IPS DF 6.9 (cell line): ENCODE data around the gene IER2.

Experiments used
- DNase-seq: peaks from one replicate; pipeline ENCODE4 v3.0.0-alpha.2; 2013; ENCODE audit warnings: low read depth, low spot score
- H3K27ac ChIP-seq: one replicate; pipeline ENCODE4 v1.5.1; 2013; ENCODE audit warnings: low read length, control low read depth
- H3K27me3 ChIP-seq: 2 replicates; pipeline ENCODE4 v1.6.1; 2013; ENCODE audit warnings: mild to moderate bottlenecking, low read length; ENCODE audit not compliant: control insufficient read depth, insufficient read depth
- H3K36me3 ChIP-seq: 2 replicates; pipeline ENCODE4 v1.6.1; 2013; ENCODE audit warnings: low read length; ENCODE audit not compliant: control insufficient read depth, insufficient read depth
- H3K4me1 ChIP-seq: 2 replicates; pipeline ENCODE4 v1.6.1; 2013; ENCODE audit warnings: low read length; ENCODE audit not compliant: control insufficient read depth, insufficient read depth
- H3K4me3 ChIP-seq: 2 replicates; pipeline ENCODE4 v1.5.1; 2013; ENCODE audit warnings: mild to moderate bottlenecking, low read length
- H3K9me3 ChIP-seq: 2 replicates; pipeline ENCODE4 v1.6.1; 2013; ENCODE audit warnings: low read length, inconsistent platforms; ENCODE audit not compliant: control insufficient read depth, insufficient read depth
- WGBS: extraction: QIAGEN DNeasy Blood & Tissue Kit; methylation state at CpG from one replicate; pipeline ENCODE4 v1.1.7; 2013; ENCODE audit warnings: mixed read lengths, missing lambda C conversion rate; ENCODE audit not compliant: insufficient read length, insufficient coverage; 5-methylcytosine and 5-hydroxymethylcytosine counted together

Gene IER2

DNA sequence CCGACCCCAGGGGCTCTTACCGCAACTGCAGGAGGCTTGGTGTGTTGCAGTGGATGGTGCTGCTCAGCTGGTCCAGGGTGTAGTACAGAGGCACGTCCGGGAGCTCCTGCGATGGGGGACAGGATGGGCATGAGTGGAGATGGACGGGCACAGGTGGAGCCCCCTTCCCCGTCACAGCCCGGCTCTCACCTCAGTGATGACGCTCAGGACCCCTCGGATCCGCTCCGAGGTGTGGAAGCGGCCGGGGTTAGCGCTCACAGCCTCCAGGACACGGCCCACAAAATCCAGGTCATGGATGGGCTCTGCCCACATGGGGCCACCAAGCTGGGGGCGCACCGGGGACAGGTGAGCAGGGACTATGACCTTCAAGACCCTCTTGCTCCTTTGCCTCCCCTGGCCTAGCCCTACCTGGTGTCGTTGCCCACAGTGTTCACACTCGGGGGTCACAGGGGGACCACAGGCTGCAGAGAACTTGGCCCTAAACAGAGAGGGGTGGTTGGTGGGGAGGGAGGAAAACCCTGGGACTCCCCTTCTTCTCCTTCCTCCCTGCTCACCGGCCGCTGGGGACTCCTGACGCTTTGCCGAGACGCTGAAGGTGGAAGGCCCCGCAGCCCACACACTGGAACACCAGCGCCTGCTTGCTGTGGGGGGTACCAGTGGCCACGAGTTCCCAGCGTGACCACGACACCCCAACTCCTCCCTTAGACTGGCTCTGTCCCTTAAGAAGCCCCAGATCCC lies 40.7 kb upstream of the IER2 start:
- Histone ChIP-seq H3K9me3 (no peaks in the 10 kb centered on the region), H3K36me3 (peaks cover 22% of the 10 kb centered on the region), H3K27me3 (no peaks in the 10 kb centered on the region), H3K4me3 (no peak overlapping the region; the same call in 1 of the 2 replicates), H3K4me1 (no peaks in the 10 kb centered on the region), H3K27ac (no peak overlapping the region)
- no peak for DNase-seq
- WGBS = no CpG with 5 or more reads among the region's 30 CpGs

DNA sequence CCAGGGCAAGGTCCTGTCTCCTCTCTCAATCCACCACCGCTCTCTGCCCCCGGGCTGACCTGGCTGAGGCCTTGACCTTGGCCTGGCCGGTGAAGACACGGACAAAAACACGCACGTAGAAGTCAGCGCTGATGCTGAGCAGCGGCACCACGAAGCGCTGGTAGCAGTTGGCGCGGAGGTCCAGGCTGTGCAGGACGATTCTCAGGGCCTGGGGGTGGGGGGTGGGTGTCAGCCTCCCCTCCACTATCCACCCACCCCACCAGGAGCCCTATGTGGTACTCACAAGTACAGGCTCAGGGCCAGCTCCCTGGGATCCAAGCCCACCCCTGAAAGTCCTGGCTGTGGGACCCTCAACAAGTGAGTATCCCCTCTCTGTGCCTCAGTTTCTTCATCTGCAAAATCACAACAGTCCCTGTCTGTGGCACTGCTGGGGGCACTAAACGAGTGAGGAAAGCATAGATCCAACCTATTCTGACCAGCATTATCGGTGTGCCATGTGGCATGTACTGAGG lies 40.1 kb upstream of the IER2 start:
- Histone ChIP-seq H3K27ac (no peak overlapping the region), H3K9me3 (no peaks in the 10 kb centered on the region), H3K36me3 (peaks cover 22% of the 10 kb centered on the region), H3K4me1 (no peaks in the 10 kb centered on the region), H3K4me3 (no peak overlapping the region), H3K27me3 (no peaks in the 10 kb centered on the region)
- no peak for DNase-seq
- WGBS = no CpG with 5 or more reads among the region's 15 CpGs

DNA sequence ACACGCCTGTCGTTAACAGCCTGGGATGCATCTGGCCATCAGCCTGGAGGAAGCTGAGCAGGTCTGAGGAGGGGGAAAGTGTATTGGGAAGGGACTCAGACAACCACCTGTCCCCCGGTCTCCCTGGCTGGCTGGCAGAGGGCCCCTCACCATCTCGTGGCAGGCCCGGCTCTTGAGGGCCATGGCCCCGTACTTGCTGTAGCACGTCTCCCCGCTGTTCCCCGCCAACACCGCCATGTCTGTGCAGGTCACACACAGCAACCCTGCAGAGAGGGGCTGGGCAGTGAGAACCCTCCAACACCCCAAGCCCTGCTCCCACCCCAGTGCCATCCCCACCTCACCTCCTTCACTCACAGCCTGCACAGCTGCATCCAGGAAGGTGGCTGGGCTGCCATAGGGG lies 37.7 kb upstream of the IER2 start:
- H3K4me3 ChIP-seq = no peak overlapping the region
- H3K27me3 ChIP-seq = no peaks in the 10 kb centered on the region
- H3K9me3 ChIP-seq = no peaks in the 10 kb centered on the region
- no peak for DNase-seq
- no CpG with 5 or more reads among the region's 10 CpGs for WGBS
- H3K4me1 ChIP-seq = no peaks in the 10 kb centered on the region
- peaks cover 19% of the 10 kb centered on the region for H3K36me3 ChIP-seq
- no peak overlapping the region for H3K27ac ChIP-seq

DNA sequence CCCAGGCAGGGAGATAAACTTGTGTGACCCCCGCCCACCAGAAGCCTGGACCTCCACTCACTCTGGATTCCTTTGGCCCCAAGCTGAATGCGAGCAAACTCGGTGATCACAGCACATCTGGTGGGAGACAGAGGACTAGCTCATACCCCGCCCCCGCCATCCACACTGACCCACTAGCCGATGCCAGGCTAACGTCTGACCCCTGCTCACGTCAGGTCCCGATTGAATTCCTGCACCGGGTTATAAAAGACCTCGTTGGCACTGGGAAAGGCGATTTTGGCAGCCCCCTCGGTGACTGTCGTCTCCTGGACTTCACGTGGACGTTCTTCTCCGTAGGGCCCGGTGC lies 34.3 kb upstream of the IER2 start:
- Histone ChIP-seq H3K4me1 (peaks cover 12% of the 10 kb centered on the region), H3K4me3 (peak overlapping the region; percentile 86), H3K9me3 (no peaks in the 10 kb centered on the region), H3K36me3 (peaks cover 8% of the 10 kb centered on the region), H3K27me3 (no peaks in the 10 kb centered on the region), H3K27ac (no peak overlapping the region)
- WGBS = no CpG with 5 or more reads among the region's 18 CpGs
- DNase-seq = no peak

DNA sequence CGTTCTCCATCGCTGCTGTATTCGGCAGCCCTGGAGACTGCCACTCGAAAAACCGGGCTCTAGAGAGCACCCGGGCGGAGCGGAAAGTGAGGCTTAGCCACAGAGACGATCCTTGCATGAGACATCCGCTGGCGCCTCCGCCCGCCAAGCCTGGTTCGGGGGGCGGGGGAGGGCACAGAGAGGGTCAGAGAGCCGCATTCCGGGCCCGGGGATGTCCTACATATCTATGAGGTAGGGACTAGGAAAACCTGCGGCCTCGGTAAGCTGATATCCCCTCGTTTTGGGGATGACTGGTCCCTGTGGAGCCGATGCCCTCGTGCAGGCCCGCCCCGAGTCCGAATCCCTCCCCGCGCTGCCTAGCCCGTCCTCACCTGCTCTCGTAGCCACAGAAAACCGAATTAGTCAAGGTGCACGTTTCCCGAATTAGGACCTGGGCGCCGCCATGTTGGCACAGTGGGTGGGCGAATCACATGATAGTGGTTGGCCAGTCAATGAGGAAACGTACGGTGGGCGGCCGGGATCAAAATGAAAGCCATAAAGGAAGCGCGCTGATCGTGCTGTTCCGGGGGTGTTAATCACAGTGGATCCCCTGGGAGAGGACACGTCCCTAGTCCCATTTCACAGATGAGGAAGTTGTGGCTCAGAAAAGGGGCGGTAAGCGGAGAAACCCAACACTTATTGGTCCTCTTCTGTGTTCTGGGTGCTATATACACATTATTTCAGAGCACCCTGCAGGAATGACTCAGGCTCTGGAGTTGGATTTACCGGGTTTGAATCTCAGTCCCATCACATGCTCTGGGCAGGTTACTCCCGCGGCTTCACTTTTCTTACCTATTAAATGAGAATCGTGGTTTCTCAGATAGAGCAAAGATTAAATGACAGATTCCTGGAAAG lies 33.7 kb upstream of the IER2 start, which contains the start of gene TRMT1:
Gene TRMT1, minus strand, starts transcription at position 459 of the 894 bp plus-strand sequence. Its CDS starts 341 bp downstream, at position 118.
- Histone ChIP-seq H3K27me3 (no peaks in the 10 kb centered on the region), H3K4me1 (peaks cover 12% of the 10 kb centered on the region), H3K27ac (no peak within 1 kb of the TSS), H3K9me3 (no peaks in the 10 kb centered on the region), H3K36me3 (peaks cover 8% of the 10 kb centered on the region), H3K4me3 (peak within 1 kb of the TSS; percentile 86)
- no CpG with 5 or more reads among the region's 51 CpGs for WGBS
- peak; percentile 87 for DNase-seq

DNA sequence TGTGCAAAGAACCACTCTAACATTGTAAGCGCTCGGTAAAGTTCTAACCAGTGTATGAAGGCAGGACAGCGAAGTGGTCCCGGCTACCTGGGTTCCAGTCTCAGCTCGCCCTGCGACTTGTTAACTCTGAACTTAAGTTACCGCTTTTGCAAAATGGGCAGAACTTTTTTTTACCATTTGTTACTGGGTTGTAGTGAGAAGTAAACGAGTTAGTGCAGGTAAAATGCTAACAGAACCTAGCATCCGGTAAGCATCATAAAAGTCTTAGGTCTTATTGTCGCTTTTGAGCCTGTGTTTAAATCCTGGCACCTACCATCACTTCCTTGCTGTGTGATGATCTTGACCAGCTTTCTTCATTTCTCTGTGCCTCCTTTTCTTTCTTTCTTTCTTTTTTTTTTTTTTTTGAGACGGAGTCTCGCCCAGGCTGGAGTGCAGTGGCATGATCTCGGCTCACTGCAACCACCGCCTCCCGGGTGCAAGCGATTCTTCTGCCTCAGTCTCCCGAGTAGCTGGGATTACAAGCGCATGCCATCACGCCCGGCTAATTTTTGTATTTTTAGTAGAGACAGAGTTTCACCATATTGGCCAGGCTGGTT lies 32.9 kb upstream of the IER2 start:
- Histone ChIP-seq H3K27ac (no peak overlapping the region), H3K36me3 (peaks cover 8% of the 10 kb centered on the region), H3K4me1 (peaks cover 12% of the 10 kb centered on the region), H3K4me3 (peak overlapping the region; percentile 86; the same call in 1 of the 2 replicates), H3K9me3 (no peaks in the 10 kb centered on the region), H3K27me3 (no peaks in the 10 kb centered on the region)
- WGBS = no CpG with 5 or more reads among the region's 20 CpGs
- no peak for DNase-seq

DNA sequence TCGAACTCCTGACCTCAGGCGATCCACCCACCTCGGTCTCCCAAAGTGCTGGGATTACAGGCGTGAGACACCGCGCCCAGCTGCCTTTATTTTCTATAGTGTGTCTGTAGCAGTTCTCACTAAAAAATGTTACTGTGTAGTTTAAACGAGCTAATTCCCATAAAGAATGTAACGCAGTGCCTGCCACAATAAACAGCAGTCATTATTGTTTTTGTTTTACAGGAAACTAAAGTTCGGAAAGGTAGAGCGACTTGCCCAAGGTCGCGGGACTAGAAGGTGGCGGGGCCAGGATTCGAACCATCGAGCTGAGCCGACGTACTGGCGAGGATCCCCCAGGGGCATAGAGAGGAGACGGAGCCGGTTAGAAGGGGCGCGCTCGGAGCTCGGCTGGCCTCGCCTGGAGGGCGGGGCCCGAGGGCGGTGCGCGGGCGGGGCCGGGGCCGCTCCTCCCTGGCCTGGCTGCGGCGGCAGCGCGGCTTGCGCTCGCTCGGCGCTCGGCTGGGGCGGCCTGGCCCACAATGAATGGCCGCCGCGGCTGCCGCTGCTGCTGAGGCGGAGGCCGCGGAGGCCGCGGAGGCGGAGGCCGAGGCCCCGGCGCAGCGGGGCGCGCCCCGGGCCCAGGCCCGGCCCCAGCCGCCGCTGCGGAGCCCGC lies 32.3 kb upstream of the IER2 start, which contains the start of gene NACC1:
Gene NACC1, plus strand, starts transcription at position 493 of the 652 bp plus-strand sequence. CDS start 16,944 bp downstream, outside the sequence.
- Histone ChIP-seq H3K36me3 (peaks cover 3% of the 10 kb centered on the region; the same call in 1 of the 2 replicates), H3K4me1 (peaks cover 12% of the 10 kb centered on the region)
- no CpG with 5 or more reads among the region's 65 CpGs for WGBS

DNA sequence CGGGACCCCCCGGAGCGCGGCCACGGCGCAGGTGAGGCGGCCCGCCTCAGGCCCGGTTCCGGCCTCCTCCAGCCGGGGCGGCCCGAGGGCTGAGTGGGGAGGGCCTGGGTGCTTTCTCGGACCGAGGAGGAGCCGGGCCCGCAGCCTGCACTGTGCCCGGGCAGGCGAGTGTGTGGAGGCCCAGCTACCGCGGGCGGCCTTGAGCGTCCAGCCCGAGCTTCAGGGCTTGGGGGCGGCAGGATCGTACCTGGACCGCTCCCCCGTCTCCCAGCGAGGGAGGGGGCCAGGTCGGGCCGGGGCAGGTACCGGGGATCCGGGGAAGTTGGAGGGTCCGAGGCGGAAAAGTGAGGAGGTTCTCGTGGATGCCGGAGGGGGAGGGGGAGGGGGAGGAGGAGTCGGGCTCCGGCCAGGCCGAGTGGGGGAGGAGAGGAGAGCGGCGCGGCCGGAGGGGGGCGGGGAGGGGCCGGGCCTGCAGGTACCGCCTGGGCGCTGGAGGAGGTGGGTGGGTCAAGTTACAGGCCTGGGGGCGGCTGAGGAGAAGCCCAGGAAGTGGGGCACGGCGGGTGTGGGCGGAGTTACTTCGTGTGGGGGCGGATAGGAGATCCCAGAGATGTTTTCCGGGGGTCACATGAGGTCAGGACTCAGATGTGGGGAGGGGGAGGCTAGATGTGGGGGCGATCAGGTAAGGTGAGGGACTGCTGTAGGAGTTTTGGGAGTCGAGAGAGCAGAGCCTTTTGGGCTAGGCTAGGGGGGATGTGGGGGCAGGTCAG lies 31.6 kb upstream of the IER2 start:
- DNase-seq = no peak
- no CpG with 5 or more reads among the region's 57 CpGs for WGBS
- Histone ChIP-seq H3K4me3 (peak overlapping the region; percentile 57), H3K27me3 (no peaks in the 10 kb centered on the region), H3K4me1 (peaks cover 12% of the 10 kb centered on the region), H3K27ac (no peak overlapping the region), H3K36me3 (peaks cover 3% of the 10 kb centered on the region; the same call in 1 of the 2 replicates), H3K9me3 (no peaks in the 10 kb centered on the region)

More for the DNA sequence above, 32.3 kb upstream of the IER2 start, which contains the start of gene NACC1:
- Histone ChIP-seq H3K9me3 (no peaks in the 10 kb centered on the region), H3K27me3 (no peaks in the 10 kb centered on the region), H3K4me3 (peak within 1 kb of the TSS; percentile 86), H3K27ac (no peak within 1 kb of the TSS)
- no peak for DNase-seq

DNA sequence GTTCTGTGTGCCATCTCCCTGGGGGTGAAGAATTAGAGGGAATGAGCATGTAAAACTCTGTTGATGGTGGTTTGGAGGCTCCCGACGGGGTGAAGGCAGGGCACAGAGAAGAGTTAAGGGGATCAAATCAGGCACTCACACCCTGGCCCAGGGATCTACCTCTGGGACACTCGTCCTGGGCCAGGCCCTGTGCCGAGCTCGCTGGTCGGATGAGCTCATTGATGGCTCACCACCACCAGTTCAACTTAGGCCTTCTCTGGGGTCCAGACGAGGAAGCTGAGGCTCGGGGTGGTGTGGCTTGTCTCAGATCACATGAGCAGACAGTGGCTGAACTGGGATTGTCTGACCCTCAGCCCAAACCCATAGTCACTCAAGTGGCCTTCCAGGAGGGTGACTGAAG lies 30.6 kb upstream of the IER2 start:
- DNase-seq = no peak
- Histone ChIP-seq H3K4me3 (no peak overlapping the region; the same call in 1 of the 2 replicates), H3K27ac (no peak overlapping the region), H3K4me1 (peaks cover 12% of the 10 kb centered on the region), H3K36me3 (peaks cover 3% of the 10 kb centered on the region; the same call in 1 of the 2 replicates), H3K9me3 (no peaks in the 10 kb centered on the region), H3K27me3 (no peaks in the 10 kb centered on the region)
- no CpG with 5 or more reads among the region's 8 CpGs for WGBS
